ENCODE data around the gene PPFIA3. TPM values are rescaled to one million over a fixed set of nuclear protein-coding genes. Genes with fewer than 3 reads are reported as not detected.

PPFIA3 gene
- total RNA-seq, 1 experiment from 2014 or later = 19.1 TPM

DNA sequence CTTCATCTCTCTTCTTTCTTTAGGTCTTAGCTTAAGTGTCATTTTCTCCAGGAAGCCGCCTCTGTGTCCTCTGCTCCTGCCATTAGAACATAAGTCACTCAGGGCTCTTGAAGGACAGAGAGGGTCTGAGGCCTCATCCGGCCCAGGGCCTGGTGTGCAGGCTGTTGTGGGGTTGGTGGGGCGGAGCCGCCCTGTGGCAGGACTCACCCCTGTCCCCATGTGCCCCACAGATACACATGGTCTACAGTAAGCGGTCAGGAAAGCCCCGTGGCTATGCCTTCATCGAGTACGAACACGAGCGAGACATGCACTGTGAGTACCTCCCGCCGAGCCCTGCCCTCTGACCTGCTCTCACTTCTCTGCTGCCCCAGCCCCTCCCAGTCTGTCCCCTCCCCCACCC lies 18.2 kb upstream of the PPFIA3 start:
- Histone ChIP-seq H4K91ac (ENCODE audit: insufficient read length, low read depth, low read length) (no peak overlapping the region), H3K79me2 (ENCODE audit: insufficient read depth, low read length) (no peaks in the 10 kb centered on the region), H2AFZ (ENCODE audit: low read length) (no peak overlapping the region), H3T11ph (ENCODE audit: low read length) (no peak overlapping the region), H3K4ac (ENCODE audit: low read depth, low read length) (no peak overlapping the region), H3K14ac (ENCODE audit: insufficient read depth, low read length) (no peak overlapping the region), H3K27ac (ENCODE audit: insufficient read length, low read depth, low read length) (no peak overlapping the region), H3K23ac (ENCODE audit: insufficient read length, low read depth, low read length) (no peak overlapping the region), H2BK5ac (ENCODE audit: insufficient read length, low read length) (no peak overlapping the region), H3K56ac (ENCODE audit: insufficient read length, low read depth, low read length) (no peak overlapping the region), H3K9ac (ENCODE audit: extremely low read depth, insufficient read length, low read length) (no peak overlapping the region), H3K4me2 (ENCODE audit: insufficient read depth, insufficient read length, low read length) (no peak overlapping the region), H4K5ac (ENCODE audit: insufficient read length, low read depth, low read length) (no peak overlapping the region), H3K27me3 (ENCODE audit: insufficient read depth, low read length) (no peaks in the 10 kb centered on the region), H2BK120ac (ENCODE audit: low read depth, low read length, poor library complexity, severe bottlenecking) (no peak overlapping the region), H2BK12ac (ENCODE audit: insufficient read length, low read depth, low read length) (no peak overlapping the region), H3K4me1 (ENCODE audit: insufficient read depth, low read length) (no peaks in the 10 kb centered on the region), H3K9me3 (ENCODE audit: control insufficient read depth, low read depth, low read length) (no peaks in the 10 kb centered on the region), H3K23me2 (ENCODE audit: insufficient read length, low read depth, low read length, poor library complexity, severe bottlenecking) (no peaks in the 10 kb centered on the region), H4K20me1 (ENCODE audit: control insufficient read depth, insufficient read depth, insufficient read length) (no peaks in the 10 kb centered on the region), H3K18ac (ENCODE audit: insufficient read length, low read depth, low read length) (no peak overlapping the region), H4K8ac (replicated peaks; ENCODE audit: insufficient read length, low read depth, low read length) (no peak overlapping the region), H2BK20ac (ENCODE audit: low read depth, low read length, poor library complexity, severe bottlenecking) (no peak overlapping the region), H3K79me1 (ENCODE audit: insufficient read depth, low read depth, low read length, poor library complexity, severe bottlenecking) (no peaks in the 10 kb centered on the region), H2BK15ac (ENCODE audit: low read depth, low read length) (no peak overlapping the region), H2AK5ac (ENCODE audit: insufficient read length, low read length) (no peak overlapping the region)
- Mint-ChIP-seq H3K9me3 (no peaks in the 10 kb centered on the region), H3K4me1 (peaks cover 4 to 14% of the 10 kb centered on the region in 2 experiments; a peak in 2 of 4 replicates), H3K27ac (peak overlapping the region in 1 of 3 experiments; percentile 69; a peak in 1 of 7 replicates), H3K4me3 (no peak overlapping the region), H3K36me3 (ENCODE audit: insufficient read depth in 1 of 3, low read depth in 3 of 3) (peaks cover 49 to 84% (median 84%) of the 10 kb centered on the region in 3 experiments), H3K27me3 (ENCODE audit: low read depth) (no peaks in the 10 kb centered on the region; the same call in 1 of the 2 replicates)
- no CpG with 5 or more reads among the region's 12 CpGs for WGBS (ENCODE audit: extremely low coverage, insufficient read length, low lambda C conversion rate)
- no peak for DNase-seq
- TF ChIP-seq, protein P1, sequence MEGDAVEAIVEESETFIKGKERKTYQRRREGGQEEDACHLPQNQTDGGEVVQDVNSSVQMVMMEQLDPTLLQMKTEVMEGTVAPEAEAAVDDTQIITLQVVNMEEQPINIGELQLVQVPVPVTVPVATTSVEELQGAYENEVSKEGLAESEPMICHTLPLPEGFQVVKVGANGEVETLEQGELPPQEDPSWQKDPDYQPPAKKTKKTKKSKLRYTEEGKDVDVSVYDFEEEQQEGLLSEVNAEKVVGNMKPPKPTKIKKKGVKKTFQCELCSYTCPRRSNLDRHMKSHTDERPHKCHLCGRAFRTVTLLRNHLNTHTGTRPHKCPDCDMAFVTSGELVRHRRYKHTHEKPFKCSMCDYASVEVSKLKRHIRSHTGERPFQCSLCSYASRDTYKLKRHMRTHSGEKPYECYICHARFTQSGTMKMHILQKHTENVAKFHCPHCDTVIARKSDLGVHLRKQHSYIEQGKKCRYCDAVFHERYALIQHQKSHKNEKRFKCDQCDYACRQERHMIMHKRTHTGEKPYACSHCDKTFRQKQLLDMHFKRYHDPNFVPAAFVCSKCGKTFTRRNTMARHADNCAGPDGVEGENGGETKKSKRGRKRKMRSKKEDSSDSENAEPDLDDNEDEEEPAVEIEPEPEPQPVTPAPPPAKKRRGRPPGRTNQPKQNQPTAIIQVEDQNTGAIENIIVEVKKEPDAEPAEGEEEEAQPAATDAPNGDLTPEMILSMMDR (conservative IDR thresholded peaks at IDR 0.05) = no peak
